Muscle layer of colon (tissue), 2 donors: ENCODE data around the gene PRKG1.

Experiments used
- H3K27ac ChIP-seq: one replicate; pipeline ENCODE4 v1.7.0; 2013; ENCODE audit warnings: low read depth, mild to moderate bottlenecking, low read length, moderate library complexity
- H3K27me3 ChIP-seq, 2 donors: one replicate each; pipeline ENCODE4 v1.7.0; 2013; ENCODE audit warnings: low read length in 2 of 2, mild to moderate bottlenecking in 2 of 2; ENCODE audit not compliant: insufficient read depth in 2 of 2, control insufficient read depth in 1 of 2
- H3K36me3 ChIP-seq: one replicate; pipeline ENCODE4 v1.7.0; 2013; ENCODE audit warnings: mild to moderate bottlenecking, low read length; ENCODE audit not compliant: insufficient read depth
- H3K4me1 ChIP-seq: one replicate; pipeline ENCODE4 v1.7.0; 2013; ENCODE audit warnings: mild to moderate bottlenecking, low read length; ENCODE audit not compliant: insufficient read depth
- H3K4me3 ChIP-seq, 2 donors: one replicate each; pipeline ENCODE4 v1.7.0; 2013; ENCODE audit warnings: low read length in 2 of 2, low read depth in 1 of 2, mild to moderate bottlenecking in 1 of 2, moderate library complexity in 1 of 2
- H3K9ac ChIP-seq: one replicate; pipeline ENCODE4 v1.7.0; 2013; ENCODE audit warnings: low read length
- H3K9me3 ChIP-seq: one replicate; pipeline ENCODE4 v1.7.0; 2013; ENCODE audit warnings: mild to moderate bottlenecking, low read length
- donor health status: abdominal sarcoma.
- donor health status: Adenocarcinoma of cecum.

The PRKG1 gene

GRCh38 chr10:51095444-51095843, 21.2 kb downstream of the PRKG1 start:
- peak overlapping the region; percentile 62 for H3K27ac ChIP-seq
- H3K4me3 ChIP-seq, result no peak overlapping the region
- H3K9ac ChIP-seq, result peak overlapping the region; percentile 2
- peaks cover 40% of the 10 kb centered on the region for H3K4me1 ChIP-seq
- no peaks in the 10 kb centered on the region for H3K9me3 ChIP-seq
- no peaks in the 10 kb centered on the region for H3K36me3 ChIP-seq
- no peaks in the 10 kb centered on the region for H3K27me3 ChIP-seq

DNA sequence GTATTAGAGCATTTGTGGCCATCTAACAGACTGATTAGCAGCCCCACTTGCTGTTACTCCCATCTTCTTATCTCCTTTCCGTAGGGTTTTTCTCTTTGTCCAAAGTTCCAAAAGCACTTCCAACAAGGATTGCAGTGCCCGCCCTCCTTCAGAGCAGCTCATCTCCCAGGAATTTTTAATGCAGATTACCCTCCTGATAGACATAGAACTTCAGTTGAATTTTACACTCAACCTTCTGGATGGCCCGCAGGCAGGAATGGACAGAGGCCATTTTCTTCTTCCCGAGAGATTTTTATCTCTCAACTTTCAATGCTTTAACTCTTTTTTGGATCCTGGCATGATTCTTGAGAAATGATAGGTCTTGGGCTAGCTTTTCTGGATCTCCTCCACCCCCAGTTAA, 23.3 kb downstream of the PRKG1 start:
- Histone ChIP-seq H3K27me3 (no peaks in the 10 kb centered on the region), H3K9ac (no peak overlapping the region), H3K4me3 (no peak overlapping the region), H3K27ac (no peak overlapping the region), H3K4me1 (peaks cover 33% of the 10 kb centered on the region), H3K36me3 (no peaks in the 10 kb centered on the region), H3K9me3 (no peaks in the 10 kb centered on the region)

- Histone ChIP-seq H3K4me1 (peaks cover 21% of the 10 kb centered on the region), H3K9ac (no peak overlapping the region), H3K27me3 (no peaks in the 10 kb centered on the region), H3K4me3 (no peak overlapping the region), H3K9me3 (no peaks in the 10 kb centered on the region), H3K36me3 (no peaks in the 10 kb centered on the region), H3K27ac (no peak overlapping the region)
These were observed 25.9 kb downstream of the PRKG1 start for GRCh38 chr10:51100221-51100620.

- no peaks in the 10 kb centered on the region for H3K27me3 ChIP-seq
- no peak overlapping the region for H3K4me3 ChIP-seq
- H3K4me1 ChIP-seq, result peaks cover 9% of the 10 kb centered on the region
- no peaks in the 10 kb centered on the region for H3K9me3 ChIP-seq
- H3K9ac ChIP-seq, result no peak overlapping the region
- H3K36me3 ChIP-seq, result no peaks in the 10 kb centered on the region
- H3K27ac ChIP-seq, result no peak overlapping the region
These were observed 29.4 kb downstream of the PRKG1 start for GRCh38 chr10:51103554-51104217.

DNA sequence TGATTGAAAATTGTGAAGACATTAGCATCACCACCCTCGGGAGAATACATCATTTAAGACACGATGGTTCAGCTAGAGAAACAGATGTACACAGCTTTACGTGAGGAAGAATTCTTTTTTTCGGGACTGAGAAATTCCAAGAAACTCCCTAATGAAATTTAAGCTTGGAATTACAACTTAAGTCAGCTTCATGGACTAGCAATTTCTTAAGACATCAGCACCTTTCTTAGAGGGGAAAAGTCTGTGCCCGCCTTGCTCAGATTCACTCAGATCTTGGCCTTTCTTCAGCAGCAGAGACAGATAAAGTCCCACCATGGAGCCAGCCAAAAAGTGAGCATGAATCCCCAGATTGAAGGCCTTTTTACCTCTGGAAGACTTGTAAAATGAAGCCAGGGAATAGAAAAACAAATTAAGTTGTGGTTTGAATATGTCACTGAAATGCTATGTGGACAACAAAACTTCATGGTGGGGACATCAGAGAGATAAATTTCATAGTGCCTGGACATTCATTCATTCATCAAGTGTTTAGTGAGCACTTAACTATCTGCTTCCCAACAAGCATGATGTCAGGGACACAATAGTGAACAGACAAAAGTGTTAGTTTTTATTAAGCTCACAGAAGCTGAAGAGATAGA, 32.1 kb downstream of the PRKG1 start:
- Histone ChIP-seq H3K9ac (no peak overlapping the region), H3K4me3 (no peak overlapping the region), H3K27ac (no peak overlapping the region)

GRCh38 chr10:51108406-51108805, 34.1 kb downstream of the PRKG1 start:
- H3K27ac ChIP-seq, result no peak overlapping the region
- no peak overlapping the region for H3K4me3 ChIP-seq
- no peaks in the 10 kb centered on the region for H3K4me1 ChIP-seq
- no peaks in the 10 kb centered on the region for H3K36me3 ChIP-seq
- no peaks in the 10 kb centered on the region for H3K27me3 ChIP-seq
- H3K9ac ChIP-seq, result no peak overlapping the region
- no peaks in the 10 kb centered on the region for H3K9me3 ChIP-seq

More for the DNA sequence above, 32.1 kb downstream of the PRKG1 start:
- Histone ChIP-seq H3K4me1 (peaks cover 9% of the 10 kb centered on the region), H3K27me3 (no peaks in the 10 kb centered on the region), H3K9me3 (no peaks in the 10 kb centered on the region), H3K36me3 (no peaks in the 10 kb centered on the region)

GRCh38 chr10:51109801-51110533, 35.7 kb downstream of the PRKG1 start:
- H3K27me3 ChIP-seq, result no peaks in the 10 kb centered on the region

GRCh38 chr10:51112013-51112412, 37.7 kb downstream of the PRKG1 start:
- Histone ChIP-seq H3K27ac (no peak overlapping the region), H3K4me3 (no peak overlapping the region), H3K9me3 (no peaks in the 10 kb centered on the region), H3K4me1 (no peaks in the 10 kb centered on the region), H3K36me3 (no peaks in the 10 kb centered on the region), H3K9ac (no peak overlapping the region), H3K27me3 (no peaks in the 10 kb centered on the region)

More at GRCh38 chr10:51109801-51110533, 35.7 kb downstream of the PRKG1 start:
- H3K36me3 ChIP-seq, result no peaks in the 10 kb centered on the region
- no peaks in the 10 kb centered on the region for H3K4me1 ChIP-seq
- H3K9ac ChIP-seq, result no peak overlapping the region
- H3K27ac ChIP-seq, result no peak overlapping the region
- H3K4me3 ChIP-seq, result no peak overlapping the region
- H3K9me3 ChIP-seq, result no peaks in the 10 kb centered on the region

GRCh38 chr10:51113007-51113406, 38.7 kb downstream of the PRKG1 start:
- no peaks in the 10 kb centered on the region for H3K36me3 ChIP-seq
- peaks cover 9% of the 10 kb centered on the region for H3K4me1 ChIP-seq
- H3K9ac ChIP-seq, result no peak overlapping the region
- H3K4me3 ChIP-seq, result no peak overlapping the region
- no peaks in the 10 kb centered on the region for H3K27me3 ChIP-seq
- H3K27ac ChIP-seq, result no peak overlapping the region
- H3K9me3 ChIP-seq, result no peaks in the 10 kb centered on the region

- H3K27me3 ChIP-seq, result no peaks in the 10 kb centered on the region
- H3K9ac ChIP-seq, result no peak overlapping the region
- no peaks in the 10 kb centered on the region for H3K9me3 ChIP-seq
- H3K27ac ChIP-seq, result no peak overlapping the region
- no peaks in the 10 kb centered on the region for H3K36me3 ChIP-seq
- H3K4me1 ChIP-seq, result peaks cover 19% of the 10 kb centered on the region
- H3K4me3 ChIP-seq, result no peak overlapping the region
These were observed 42.9 kb downstream of the PRKG1 start for GRCh38 chr10:51117053-51117660.

DNA sequence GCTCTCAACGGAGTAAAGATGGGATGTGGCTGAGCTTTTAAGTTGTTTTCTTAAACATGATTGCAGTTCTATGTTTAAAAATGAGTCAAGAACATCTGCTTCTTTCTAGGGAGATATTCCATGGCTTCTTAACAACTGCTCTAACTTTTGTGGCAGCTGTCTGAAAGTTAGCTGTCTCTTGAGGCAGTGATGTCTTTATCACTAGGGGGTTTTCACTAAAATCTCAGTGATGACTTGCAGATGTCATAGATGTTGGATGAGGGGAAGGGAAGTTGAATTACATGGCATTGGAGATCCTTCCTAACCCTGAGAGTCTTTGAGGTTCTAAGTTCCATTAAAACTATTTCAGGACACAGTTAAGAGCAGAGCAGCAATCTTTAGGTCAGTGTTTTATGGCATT, 43.5 kb downstream of the PRKG1 start:
- Histone ChIP-seq H3K9me3 (no peaks in the 10 kb centered on the region), H3K4me1 (peaks cover 19% of the 10 kb centered on the region), H3K27me3 (no peaks in the 10 kb centered on the region), H3K4me3 (no peak overlapping the region), H3K9ac (no peak overlapping the region), H3K36me3 (no peaks in the 10 kb centered on the region), H3K27ac (no peak overlapping the region)
